Activated CD8-positive, alpha-beta memory T cell treated with anti-CD3 and anti-CD28 coated beads, Interleukin-2, amount 50 U/mL, for 48 hours (primary cell): ENCODE data around the gene HMGCLL1.

ENCODE experiments used
- DNase-seq: peaks from one replicate; pipeline ENCODE4 v3.0.0-alpha.2; 2020

Gene HMGCLL1

GRCh38 chr6:55578537-55579363 is at the start of gene HMGCLL1:
Gene HMGCLL1 (minus strand): TSS chr6:55579192. CDS start chr6:55579055, 137 bp downstream.
- DNase-seq, result no peak

- no peak for DNase-seq
These were observed 43.0 kb upstream of the HMGCLL1 start for GRCh38 chr6:55621993-55622392.

- no peak for DNase-seq
These were observed 42.3 kb upstream of the HMGCLL1 start for GRCh38 chr6:55621244-55621643.

- DNase-seq, result no peak
These were observed 38.3 kb upstream of the HMGCLL1 start for GRCh38 chr6:55617272-55617671.

GRCh38 chr6:55604021-55604420 is 25.0 kb upstream of the HMGCLL1 start:
- no peak for DNase-seq

- DNase-seq, result no peak
These were observed 22.1 kb upstream of the HMGCLL1 start for GRCh38 chr6:55601120-55601519.

- no peak for DNase-seq
These were observed 15.4 kb upstream of the HMGCLL1 start for GRCh38 chr6:55594442-55594841.

GRCh38 chr6:55584654-55585354 is 5.8 kb upstream of the HMGCLL1 start:
- DNase-seq, result no peak

GRCh38 chr6:55576811-55577210 is 2.2 kb downstream of the HMGCLL1 start:
- no peak for DNase-seq

- no peak for DNase-seq
These were observed 4.4 kb downstream of the HMGCLL1 start for GRCh38 chr6:55574556-55574955.

GRCh38 chr6:55569638-55570037 is 9.4 kb downstream of the HMGCLL1 start:
- DNase-seq, result no peak

GRCh38 chr6:55568808-55569439 is 10.1 kb downstream of the HMGCLL1 start:
- no peak for DNase-seq

- DNase-seq, result no peak
These were observed 11.4 kb downstream of the HMGCLL1 start for GRCh38 chr6:55567558-55567957.

- DNase-seq, result no peak
These were observed 12.8 kb downstream of the HMGCLL1 start for GRCh38 chr6:55566036-55566710.

- no peak for DNase-seq
These were observed 16.7 kb downstream of the HMGCLL1 start for GRCh38 chr6:55562318-55562717.

- DNase-seq, result no peak
These were observed 18.6 kb downstream of the HMGCLL1 start for GRCh38 chr6:55560290-55560885.

- DNase-seq, result no peak
These were observed 21.8 kb downstream of the HMGCLL1 start for GRCh38 chr6:55557146-55557545.

GRCh38 chr6:55545791-55546190 is 33.2 kb downstream of the HMGCLL1 start:
- DNase-seq, result no peak

GRCh38 chr6:55543633-55544309 is 35.2 kb downstream of the HMGCLL1 start:
- DNase-seq, result no peak

GRCh38 chr6:55541024-55541423 is 38.0 kb downstream of the HMGCLL1 start:
- no peak for DNase-seq

GRCh38 chr6:55536391-55536956 is 42.5 kb downstream of the HMGCLL1 start:
- DNase-seq, result no peak

GRCh38 chr6:55531496-55531895 is 47.5 kb downstream of the HMGCLL1 start:
- DNase-seq, result no peak
